Caco-2 (cell line): ENCODE measurements around the gene IL36B. TPM values are rescaled to one million over a fixed set of nuclear protein-coding genes. Genes with fewer than 3 reads are reported as not detected.

Experiments used
- BruUV-seq: library from RNA; stranded (reverse); fragments of 400-500 nt; replicated peaks from 2 replicates; lab custom pipeline; 2021; lab: Mats Ljungman, UMichigan
- CTCF ChIA-PET: fragments of 300-600 bp; sonication (Branson Sonifier 250); formaldehyde crosslinking; loops from one replicate; lab custom pipeline; 2022; ENCODE audit warnings: antibody characterized with exemption; lab: Charles Lee
- POLR2A ChIA-PET: fragments of 300-600 bp; sonication (Branson Sonifier 250); formaldehyde crosslinking; loops from one replicate; lab custom pipeline; 2022; ENCODE audit warnings: antibody characterized with exemption; lab: Charles Lee
- DNase-seq, 2 experiments: peaks; one replicate each; pipeline versions ENCODE4 v3.0.0 to v3.0.0-alpha.2; 2020 to 2022
- H3K27me3 ChIP-seq: replicated peaks from 2 replicates; pipeline ENCODE4 v1.6.0; 2011; ENCODE audit warnings: low read length; ENCODE audit not compliant: control insufficient read depth, insufficient read depth
- H3K36me3 ChIP-seq: 2 replicates; pipeline ENCODE4 v1.5.1; 2011; ENCODE audit warnings: low read length; ENCODE audit not compliant: control insufficient read depth, insufficient read depth
- H3K4me1 ChIP-seq: fragments of 250-450 bp; sonication (Bioruptor Pico); 2 replicates; pipeline ENCODE4 v1.5.1; 2020; ENCODE audit warnings: mild to moderate bottlenecking
- H3K4me3 ChIP-seq: 2 replicates; pipeline ENCODE4 v1.5.1; 2011; ENCODE audit warnings: low read depth, mild to moderate bottlenecking, control low read depth, low read length
- H3K9me3 ChIP-seq: fragments of 250-450 bp; sonication (Bioruptor Pico); 2 replicates; pipeline ENCODE4 v1.5.1; 2020; ENCODE audit warnings: mild to moderate bottlenecking, moderate library complexity
- H3K27ac Mint-ChIP-seq: one replicate; pipeline ENCODE4 v1.8.0; 2022; ENCODE audit warnings: mixed read lengths; ENCODE audit not compliant: unreplicated experiment
- H3K27me3 Mint-ChIP-seq: one replicate; pipeline ENCODE4 v1.8.0; 2022; ENCODE audit warnings: mixed read lengths; ENCODE audit not compliant: insufficient read depth, unreplicated experiment
- H3K36me3 Mint-ChIP-seq: one replicate; pipeline ENCODE4 v1.8.0; 2022; ENCODE audit warnings: mild to moderate bottlenecking, mixed read lengths; ENCODE audit not compliant: insufficient read depth, unreplicated experiment
- H3K4me1 Mint-ChIP-seq: one replicate; pipeline ENCODE4 v1.8.0; 2022; ENCODE audit warnings: low read depth, mixed read lengths; ENCODE audit not compliant: unreplicated experiment
- H3K4me3 Mint-ChIP-seq: one replicate; pipeline ENCODE4 v1.8.0; 2022; ENCODE audit warnings: mild to moderate bottlenecking, moderate library complexity, mixed read lengths; ENCODE audit not compliant: unreplicated experiment
- H3K9me3 Mint-ChIP-seq: one replicate; pipeline ENCODE4 v1.8.0; 2022; ENCODE audit warnings: mixed read lengths; ENCODE audit not compliant: unreplicated experiment
- CTCF ChIP-seq, 2 experiments: fragments of 200-600 bp in 1 of 2; IDR thresholded peaks; 1 replicate in 1 of 2; 2 replicates in 1 of 2; pipeline versions ENCODE4 v1.5.1 to v1.8.0; 2011 to 2022; ENCODE audit warnings: antibody characterized with exemption in 1 of 2, control low read depth in 1 of 2, inconsistent platforms in 1 of 2, low read depth in 1 of 2, low read length in 1 of 2, mild to moderate bottlenecking in 1 of 2, moderate library complexity in 1 of 2; ENCODE audit not compliant: insufficient read depth in 1 of 2, severe bottlenecking in 1 of 2, unreplicated experiment in 1 of 2
- intact Hi-C: fragments of 100-400 bp; cut with micrococcal nuclease; formaldehyde crosslinking; loops from one replicate; pipeline ENCODE4 v1.10.0; 2022; ENCODE audit not compliant: unreplicated experiment
- total RNA-seq: library from RNA; stranded (reverse); gene quantifications from 2 replicates; pipeline ENCODE4 v1.2.3, GENCODE V29; 2022

IL36B gene
- total RNA-seq, 1 experiment from 2014 or later: not detected

- no peaks in the 10 kb centered on the region for H3K4me1 ChIP-seq
- H3K36me3 Mint-ChIP-seq: no peaks in the 10 kb centered on the region
- H3K9me3 Mint-ChIP-seq: peaks cover 22% of the 10 kb centered on the region
- intact Hi-C loops: no loop called here
- no peak overlapping the region for H3K27ac Mint-ChIP-seq
- H3K4me3 ChIP-seq: no peak overlapping the region
- H3K27me3 ChIP-seq: no peaks in the 10 kb centered on the region
- ChIA-PET CTCF (no interaction called here), POLR2A (no interaction called here)
- BruUV-seq: no TSS peak
- TF ChIP-seq CTCF (IDR thresholded peaks at IDR 0.05; ENCODE audit: insufficient read depth in 1 of 2, low read depth in 1 of 2, low read length in 1 of 2, severe bottlenecking in 1 of 2, unreplicated experiment in 1 of 2): no peak
- H3K27me3 Mint-ChIP-seq: no peaks in the 10 kb centered on the region
- peaks cover 7% of the 10 kb centered on the region for H3K9me3 ChIP-seq
- no peaks in the 10 kb centered on the region for H3K4me1 Mint-ChIP-seq
- no peak overlapping the region for H3K4me3 Mint-ChIP-seq
- no peak for DNase-seq
- H3K36me3 ChIP-seq: no peaks in the 10 kb centered on the region
Observed at GRCh38 chr2:112989611-112990010, 63.1 kb downstream of the IL36B start.

- Mint-ChIP-seq H3K4me3 (no peak overlapping the region), H3K36me3 (no peaks in the 10 kb centered on the region), H3K27me3 (no peaks in the 10 kb centered on the region), H3K9me3 (no peaks in the 10 kb centered on the region), H3K27ac (no peak overlapping the region), H3K4me1 (no peaks in the 10 kb centered on the region)
- no peak for TF ChIP-seq CTCF (IDR thresholded peaks at IDR 0.05; ENCODE audit: insufficient read depth in 1 of 2, low read depth in 1 of 2, low read length in 1 of 2, severe bottlenecking in 1 of 2, unreplicated experiment in 1 of 2)
- H3K27me3 ChIP-seq: no peaks in the 10 kb centered on the region
- peaks cover 7% of the 10 kb centered on the region; the same call in 1 of the 2 replicates for H3K9me3 ChIP-seq
- POLR2A ChIA-PET: no interaction called here
- intact Hi-C loops: no loop called here
- no peaks in the 10 kb centered on the region for H3K36me3 ChIP-seq
- H3K4me3 ChIP-seq: no peak overlapping the region
- no peak for DNase-seq
- no TSS peak for BruUV-seq
- CTCF ChIA-PET: no interaction called here
- 0 out of 2 replicates have a peak, but pooled peaks cover under 1% of the 10 kb centered on the region for H3K4me1 ChIP-seq
Observed at GRCh38 chr2:112985090-112985489, 67.6 kb downstream of the IL36B start.

GRCh38 chr2:112980537-112980936 is 72.1 kb downstream of the IL36B start:
- Histone ChIP-seq H3K4me1 (peaks cover 8% of the 10 kb centered on the region; the same call in 1 of the 2 replicates), H3K4me3 (no peak overlapping the region), H3K27me3 (no peaks in the 10 kb centered on the region; the same call in 1 of the 2 replicates), H3K36me3 (no peaks in the 10 kb centered on the region), H3K9me3 (no peaks in the 10 kb centered on the region)
- no peaks in the 10 kb centered on the region for H3K9me3 Mint-ChIP-seq
- peaks cover 4% of the 10 kb centered on the region for H3K27me3 Mint-ChIP-seq
- no peaks in the 10 kb centered on the region for H3K36me3 Mint-ChIP-seq
- intact Hi-C loops: no loop called here
- ChIA-PET POLR2A (no interaction called here), CTCF (no interaction called here)
- H3K4me3 Mint-ChIP-seq: no peak overlapping the region
- DNase-seq: no peak
- no peak overlapping the region for H3K27ac Mint-ChIP-seq
- TF ChIP-seq CTCF (IDR thresholded peaks at IDR 0.05; ENCODE audit: insufficient read depth in 1 of 2, low read depth in 1 of 2, low read length in 1 of 2, severe bottlenecking in 1 of 2, unreplicated experiment in 1 of 2): no peak
- H3K4me1 Mint-ChIP-seq: no peaks in the 10 kb centered on the region
- BruUV-seq: no TSS peak
